ENCODE results near the gene SMIM13. TPM values are rescaled to one million over a fixed set of nuclear protein-coding genes. Genes with fewer than 3 reads are reported as not detected.

The SMIM13 gene
- total RNA-seq, 1 donor from 2014 or later, result 7.8 TPM

GRCh38 chr6:11094941-11095340 lies 1.3 kb downstream of the SMIM13 start:
- Mint-ChIP-seq H3K27me3 (ENCODE audit: insufficient read depth, low read depth) (peaks cover 2% of the 10 kb centered on the region), H3K4me3 (peak overlapping the region; percentile 92), H3K9me3 (peaks cover 13% of the 10 kb centered on the region), H3K27ac (no peak overlapping the region), H3K36me3 (peaks cover 16% of the 10 kb centered on the region), H3K4me1 (peaks cover 22% of the 10 kb centered on the region)
- no peak for DNase-seq (ENCODE audit: low spot score)
- peaks cover 12% of the 10 kb centered on the region for H4K20me1 ChIP-seq (ENCODE audit: low read depth)
- TF ChIP-seq EZH2 (IDR thresholded peaks at IDR 0.05) (no peak), CTCF (IDR thresholded peaks at IDR 0.05) (no peak), EZH2phosphoT487 (IDR thresholded peaks at IDR 0.05) (no peak)
- peaks cover 18% of the 10 kb centered on the region for H3F3A ChIP-seq (ENCODE audit: low read depth)
- peaks cover 21% of the 10 kb centered on the region for H3K4me1 ChIP-seq
- H3K79me2 ChIP-seq (ENCODE audit: low read depth), result peaks cover 57% of the 10 kb centered on the region
- H3K27ac ChIP-seq, result no peak overlapping the region
- no peaks in the 10 kb centered on the region for H3K9me3 ChIP-seq (ENCODE audit: low read depth)
- peak overlapping the region; percentile 77 for H3K4me3 ChIP-seq
- no peaks in the 10 kb centered on the region for H3K36me3 ChIP-seq
- no peak overlapping the region for H3K9ac ChIP-seq
- H2AFZ ChIP-seq (replicated peaks), result no peak overlapping the region
- peaks cover 13% of the 10 kb centered on the region for H3K27me3 ChIP-seq
- peak overlapping the region; percentile 87 for H3K4me2 ChIP-seq

- TF ChIP-seq EZH2 (IDR thresholded peaks at IDR 0.05) (no peak), EZH2phosphoT487 (IDR thresholded peaks at IDR 0.05) (no peak), CTCF (IDR thresholded peaks at IDR 0.05) (no peak)
- Mint-ChIP-seq H3K27me3 (ENCODE audit: insufficient read depth, low read depth) (no peaks in the 10 kb centered on the region), H3K4me3 (peak overlapping the region; percentile 92), H3K36me3 (peaks cover 25% of the 10 kb centered on the region), H3K27ac (no peak overlapping the region), H3K9me3 (peaks cover 23% of the 10 kb centered on the region), H3K4me1 (peaks cover 22% of the 10 kb centered on the region)
- no peak overlapping the region for H3K27ac ChIP-seq
- H3K4me2 ChIP-seq, result peak overlapping the region; percentile 87
- no peak overlapping the region for H2AFZ ChIP-seq (replicated peaks)
- no peaks in the 10 kb centered on the region for H3K9me3 ChIP-seq (ENCODE audit: low read depth)
- H3K36me3 ChIP-seq, result no peaks in the 10 kb centered on the region
- peaks cover 12% of the 10 kb centered on the region for H4K20me1 ChIP-seq (ENCODE audit: low read depth)
- no peak overlapping the region for H3K4me3 ChIP-seq
- H3K4me1 ChIP-seq, result peaks cover 21% of the 10 kb centered on the region
- H3K79me2 ChIP-seq (ENCODE audit: low read depth), result peaks cover 68% of the 10 kb centered on the region
- peak; percentile 61 for DNase-seq (ENCODE audit: low spot score)
- peaks cover 13% of the 10 kb centered on the region for H3K27me3 ChIP-seq
- H3K9ac ChIP-seq, result no peak overlapping the region
- peaks cover 18% of the 10 kb centered on the region for H3F3A ChIP-seq (ENCODE audit: low read depth)
These were observed 2.5 kb downstream of the SMIM13 start for GRCh38 chr6:11096109-11096508.

GRCh38 chr6:11097476-11097875 lies 3.8 kb downstream of the SMIM13 start:
- Mint-ChIP-seq H3K36me3 (peaks cover 32% of the 10 kb centered on the region), H3K9me3 (peaks cover 30% of the 10 kb centered on the region), H3K4me1 (peaks cover 22% of the 10 kb centered on the region), H3K27me3 (ENCODE audit: insufficient read depth, low read depth) (no peaks in the 10 kb centered on the region), H3K4me3 (no peak overlapping the region), H3K27ac (no peak overlapping the region)
- H3K27me3 ChIP-seq, result peaks cover 6% of the 10 kb centered on the region
- TF ChIP-seq EZH2phosphoT487 (IDR thresholded peaks at IDR 0.05), result no peak
- no peak for TF ChIP-seq EZH2 (IDR thresholded peaks at IDR 0.05)
- TF ChIP-seq CTCF (IDR thresholded peaks at IDR 0.05), result no peak
- H3K4me3 ChIP-seq, result no peak overlapping the region
- peaks cover 21% of the 10 kb centered on the region for H3K4me1 ChIP-seq
- H3K36me3 ChIP-seq, result no peaks in the 10 kb centered on the region
- DNase-seq (ENCODE audit: low spot score), result no peak
- H3K27ac ChIP-seq, result no peak overlapping the region
- H2AFZ ChIP-seq (replicated peaks), result no peak overlapping the region
- H3K9me3 ChIP-seq (ENCODE audit: low read depth), result no peaks in the 10 kb centered on the region
- H3K4me2 ChIP-seq, result no peak overlapping the region
- no peak overlapping the region for H3K9ac ChIP-seq
- peaks cover 82% of the 10 kb centered on the region for H3K79me2 ChIP-seq (ENCODE audit: low read depth)
- H3F3A ChIP-seq (ENCODE audit: low read depth), result peaks cover 18% of the 10 kb centered on the region
- peaks cover 12% of the 10 kb centered on the region for H4K20me1 ChIP-seq (ENCODE audit: low read depth)

Data from neural progenitor cell (in vitro differentiated cells).